ENCODE measurements around the gene RASA3. TPM values are rescaled to one million over a fixed set of nuclear protein-coding genes. Genes with fewer than 3 reads are reported as not detected.
"Not testable (repeated sequence)": the region's sequence is repeated elsewhere in the genome, so short reads cannot be mapped to it uniquely, and the experiment has no call there.

Gene RASA3, protein sequence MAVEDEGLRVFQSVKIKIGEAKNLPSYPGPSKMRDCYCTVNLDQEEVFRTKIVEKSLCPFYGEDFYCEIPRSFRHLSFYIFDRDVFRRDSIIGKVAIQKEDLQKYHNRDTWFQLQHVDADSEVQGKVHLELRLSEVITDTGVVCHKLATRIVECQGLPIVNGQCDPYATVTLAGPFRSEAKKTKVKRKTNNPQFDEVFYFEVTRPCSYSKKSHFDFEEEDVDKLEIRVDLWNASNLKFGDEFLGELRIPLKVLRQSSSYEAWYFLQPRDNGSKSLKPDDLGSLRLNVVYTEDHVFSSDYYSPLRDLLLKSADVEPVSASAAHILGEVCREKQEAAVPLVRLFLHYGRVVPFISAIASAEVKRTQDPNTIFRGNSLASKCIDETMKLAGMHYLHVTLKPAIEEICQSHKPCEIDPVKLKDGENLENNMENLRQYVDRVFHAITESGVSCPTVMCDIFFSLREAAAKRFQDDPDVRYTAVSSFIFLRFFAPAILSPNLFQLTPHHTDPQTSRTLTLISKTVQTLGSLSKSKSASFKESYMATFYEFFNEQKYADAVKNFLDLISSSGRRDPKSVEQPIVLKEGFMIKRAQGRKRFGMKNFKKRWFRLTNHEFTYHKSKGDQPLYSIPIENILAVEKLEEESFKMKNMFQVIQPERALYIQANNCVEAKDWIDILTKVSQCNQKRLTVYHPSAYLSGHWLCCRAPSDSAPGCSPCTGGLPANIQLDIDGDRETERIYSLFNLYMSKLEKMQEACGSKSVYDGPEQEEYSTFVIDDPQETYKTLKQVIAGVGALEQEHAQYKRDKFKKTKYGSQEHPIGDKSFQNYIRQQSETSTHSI
- polyA plus RNA-seq (ENCODE audit: insufficient read length): 19.6 TPM

DNA sequence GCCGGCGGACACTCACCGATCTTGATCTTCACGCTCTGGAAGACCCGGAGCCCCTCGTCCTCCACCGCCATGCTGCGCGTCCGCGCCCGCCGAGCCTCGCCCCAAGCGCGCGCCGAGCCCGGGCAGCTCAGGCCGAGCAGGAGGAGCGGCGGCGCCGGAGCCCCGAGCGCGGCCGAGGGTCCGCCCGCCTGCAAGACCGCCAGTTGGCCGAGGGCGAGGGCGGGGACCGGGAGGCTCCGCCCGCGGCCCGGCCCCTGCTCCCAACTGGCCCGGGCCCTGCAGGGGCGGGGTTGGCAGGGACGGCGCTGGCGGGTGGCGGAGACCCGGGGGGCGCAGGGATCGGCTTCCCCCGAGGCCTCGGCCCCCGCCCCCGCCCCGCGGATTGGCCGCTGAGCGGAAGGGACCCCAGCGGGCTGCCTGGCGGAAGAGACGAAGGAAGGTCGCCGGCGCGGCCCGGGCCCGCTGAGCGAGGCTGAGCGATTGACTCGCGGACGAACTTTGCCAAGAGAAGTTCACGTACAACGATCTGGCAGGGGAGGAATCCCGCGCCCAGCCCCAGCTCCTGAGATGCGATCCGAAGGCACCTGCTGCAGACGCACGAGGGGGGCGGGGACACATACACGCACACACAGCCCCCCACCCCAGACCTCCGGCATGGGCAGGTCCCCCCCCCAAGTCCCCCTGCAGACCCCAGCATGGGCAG, at the start of gene RASA3:
RASA3 (minus strand) TSS at position 205 of the 703 bp plus-strand sequence; CDS start at position 71, 134 bp downstream.
- DNase-seq (ENCODE audit: low read depth): peak; percentile 58

DNA sequence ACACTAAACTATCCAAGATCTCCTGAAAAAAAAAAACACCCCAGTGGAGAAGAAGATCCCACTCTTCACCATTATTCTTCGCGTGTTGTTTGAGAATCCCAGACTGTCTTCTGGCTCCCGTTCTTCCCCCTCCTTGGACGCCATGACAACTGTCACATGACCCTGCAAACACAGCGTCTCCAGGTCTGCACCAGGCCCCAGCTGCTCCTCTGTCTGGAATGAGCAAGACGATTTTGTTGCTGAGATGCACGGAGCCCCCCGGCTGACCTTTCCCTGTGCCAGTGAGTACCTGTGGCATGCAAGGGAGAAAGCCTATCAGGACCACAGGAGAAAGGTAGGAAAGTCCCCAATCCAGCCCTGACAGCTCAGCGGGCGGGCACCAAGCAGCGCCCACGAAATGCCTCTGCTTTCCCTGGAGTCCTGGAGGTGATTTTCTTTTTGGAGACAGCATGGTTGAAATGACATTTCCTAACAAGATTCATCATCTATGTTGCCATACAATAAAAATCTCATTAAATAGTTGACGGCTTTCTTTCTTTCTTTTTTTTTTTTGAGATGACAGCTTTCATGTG, 46.8 kb upstream of the RASA3 start, which contains the start of gene CFAP97D2:
CFAP97D2 (plus strand) TSS at position 171 of the 572 bp plus-strand sequence; CDS start at position 245, 74 bp downstream.
- no peak for DNase-seq (ENCODE audit: low read depth)

DNA sequence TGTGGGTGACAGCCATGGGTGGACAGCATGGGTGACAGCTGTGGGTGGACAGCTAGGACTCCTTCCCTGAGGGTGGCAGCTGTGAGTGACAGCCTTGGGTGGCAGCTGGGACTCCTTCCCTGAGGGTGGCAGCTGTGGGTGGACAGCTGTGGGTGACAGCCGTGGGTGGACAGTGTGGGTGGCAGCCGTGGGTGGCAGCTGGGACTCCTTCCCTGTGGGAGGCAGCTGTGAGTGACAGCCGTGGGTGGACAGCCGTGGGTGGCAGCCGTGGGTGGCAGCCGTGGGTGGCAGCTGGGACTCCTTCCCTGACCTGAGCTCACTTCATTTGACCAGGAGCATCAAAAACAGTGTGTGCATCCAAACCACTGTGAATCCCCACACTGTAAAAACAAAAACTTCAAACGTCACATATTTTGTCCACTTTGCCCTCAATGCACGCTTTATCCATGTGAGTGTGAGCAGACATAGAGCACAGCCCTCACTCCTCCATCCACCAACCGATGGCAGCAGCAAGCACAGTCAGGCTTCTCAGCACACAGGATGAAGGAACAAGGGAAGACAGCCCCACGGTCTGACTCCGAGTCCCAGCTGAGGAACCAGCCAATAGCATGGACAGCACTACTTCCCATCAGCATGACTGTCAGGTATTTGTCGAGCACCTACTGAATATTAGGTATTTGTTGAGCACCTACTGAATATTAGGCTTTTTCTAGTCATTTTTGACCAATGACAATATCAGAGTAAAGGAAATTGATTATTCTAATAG, 45.0 kb upstream of the RASA3 start:
- DNase-seq (ENCODE audit: low read depth): no peak

DNA sequence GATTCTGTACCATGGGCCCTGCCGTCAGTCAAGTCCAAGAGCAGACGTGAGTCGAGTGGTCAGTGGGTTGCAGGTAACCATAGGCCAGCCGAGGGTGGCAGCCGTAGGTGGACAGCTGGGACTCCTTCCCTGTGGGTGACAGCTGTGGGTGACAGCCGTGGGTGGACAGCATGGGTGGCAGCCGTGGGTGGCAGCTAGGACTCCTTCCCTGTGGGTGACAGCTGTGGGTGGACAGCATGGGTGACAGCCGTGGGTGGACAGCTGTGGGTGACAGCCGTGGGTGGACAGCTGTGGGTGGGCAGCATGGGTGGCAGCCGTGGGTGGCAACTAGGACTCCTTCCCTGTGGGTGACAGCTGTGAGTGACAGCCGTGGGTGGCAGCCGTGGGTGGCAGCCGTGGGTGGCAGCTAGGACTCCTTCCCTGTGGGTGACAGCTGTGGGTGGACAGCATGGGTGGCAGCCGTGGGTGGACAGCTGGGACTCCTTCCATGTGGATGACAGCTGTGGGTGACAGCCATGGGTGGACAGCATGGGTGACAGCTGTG, 44.0 kb upstream of the RASA3 start:
- not testable (repeated sequence) for DNase-seq (ENCODE audit: low read depth)

DNA sequence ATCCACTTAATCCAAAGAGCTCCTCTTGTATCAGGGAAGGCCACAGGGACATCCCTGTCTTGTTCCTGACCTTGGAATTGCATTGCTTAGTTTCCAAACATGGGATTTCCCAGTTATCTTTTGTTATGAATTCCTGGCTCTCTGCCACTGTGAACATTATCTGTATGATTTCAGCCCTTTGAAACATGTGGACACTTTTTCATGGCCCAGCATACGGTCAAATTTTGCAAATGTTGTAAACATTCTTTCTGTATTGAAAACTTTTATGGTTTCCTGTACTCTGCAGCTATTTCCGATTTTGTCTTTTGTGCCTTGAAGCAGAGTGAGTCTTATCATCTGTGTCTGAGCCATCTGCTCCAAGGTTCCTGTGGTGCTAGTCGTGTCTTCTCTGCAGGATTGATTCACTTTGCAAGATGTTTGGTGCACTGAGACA, 42.1 kb upstream of the RASA3 start:
- DNase-seq (ENCODE audit: low read depth): no peak

DNA sequence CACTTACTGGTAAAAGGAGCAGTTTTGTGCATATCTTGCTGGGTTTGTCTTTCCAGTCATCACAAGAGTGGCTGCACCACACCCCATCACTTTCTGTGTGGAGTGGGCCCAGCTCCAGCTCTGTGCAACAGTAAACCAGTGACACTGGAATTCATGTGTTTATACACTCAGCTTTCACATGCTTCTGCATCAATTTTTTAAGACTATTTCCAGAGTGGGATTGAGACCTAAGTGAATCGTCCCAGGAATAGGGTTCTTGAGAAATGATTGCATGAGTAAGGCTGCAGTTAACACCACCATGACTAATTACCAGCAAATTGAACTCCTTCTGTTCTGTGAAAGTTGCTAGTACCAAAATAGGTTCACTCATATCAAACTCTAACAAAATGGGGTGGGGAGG, 41.3 kb upstream of the RASA3 start:
- DNase-seq (ENCODE audit: low read depth): no peak

DNA sequence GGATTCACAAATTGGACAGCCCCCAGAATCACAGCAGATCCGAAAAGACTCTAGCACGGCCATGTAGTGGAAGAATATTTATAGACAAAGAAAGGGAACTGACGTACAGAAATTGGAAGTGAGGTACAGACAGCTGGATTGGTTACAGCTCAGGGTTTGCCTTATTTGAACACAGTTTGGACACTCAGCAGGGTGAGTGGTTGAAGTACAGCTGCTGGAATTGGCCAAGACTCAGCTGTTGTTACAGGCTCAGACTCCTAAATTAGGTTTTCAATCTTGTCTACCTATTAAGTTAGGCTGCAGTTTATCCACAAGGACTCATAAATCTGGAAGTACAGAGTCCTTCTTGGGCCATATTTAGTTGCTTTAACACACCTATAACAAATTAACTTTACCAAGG, 40.8 kb upstream of the RASA3 start:
- no peak for DNase-seq (ENCODE audit: low read depth)

DNA sequence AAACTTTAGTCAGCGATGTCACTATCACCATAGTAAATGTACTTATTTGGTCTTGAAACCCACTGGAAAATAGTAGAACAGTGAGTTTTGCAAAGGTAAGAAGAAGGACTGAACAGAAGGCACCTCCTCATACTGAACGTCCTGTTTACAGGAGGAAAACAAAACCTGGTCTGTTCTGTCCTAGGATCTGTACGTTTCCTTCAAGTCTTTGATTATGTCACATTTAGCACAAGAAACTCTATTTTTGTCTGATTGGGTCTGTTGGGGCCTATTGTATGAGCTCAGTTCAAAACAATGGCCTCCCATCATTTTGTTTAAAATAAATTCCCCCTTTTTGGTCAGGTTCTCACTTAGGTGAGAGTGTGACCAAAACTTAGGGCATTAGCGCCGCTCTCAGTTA, 35.5 kb upstream of the RASA3 start:
- DNase-seq (ENCODE audit: low read depth): no peak

DNA sequence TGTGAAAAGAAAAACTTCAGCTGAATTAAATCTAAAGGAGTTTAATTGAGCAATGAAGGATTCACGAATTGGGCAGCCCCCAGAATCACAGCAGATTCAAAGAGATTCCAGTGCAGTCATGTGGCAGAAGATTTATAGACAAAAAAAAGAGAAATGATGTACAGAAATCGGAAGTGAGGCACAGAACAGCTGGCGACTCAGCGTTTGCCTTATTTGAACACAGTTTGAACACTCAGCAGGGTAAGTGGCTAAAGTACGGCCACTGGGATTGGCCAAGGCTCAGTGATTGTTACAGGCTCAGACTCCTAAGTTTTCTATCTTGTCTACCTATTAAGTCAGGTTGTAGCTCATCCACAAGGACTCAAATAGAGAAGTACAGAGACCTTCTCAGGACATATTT, 35.0 kb upstream of the RASA3 start:
- DNase-seq (ENCODE audit: low read depth): no peak

DNA sequence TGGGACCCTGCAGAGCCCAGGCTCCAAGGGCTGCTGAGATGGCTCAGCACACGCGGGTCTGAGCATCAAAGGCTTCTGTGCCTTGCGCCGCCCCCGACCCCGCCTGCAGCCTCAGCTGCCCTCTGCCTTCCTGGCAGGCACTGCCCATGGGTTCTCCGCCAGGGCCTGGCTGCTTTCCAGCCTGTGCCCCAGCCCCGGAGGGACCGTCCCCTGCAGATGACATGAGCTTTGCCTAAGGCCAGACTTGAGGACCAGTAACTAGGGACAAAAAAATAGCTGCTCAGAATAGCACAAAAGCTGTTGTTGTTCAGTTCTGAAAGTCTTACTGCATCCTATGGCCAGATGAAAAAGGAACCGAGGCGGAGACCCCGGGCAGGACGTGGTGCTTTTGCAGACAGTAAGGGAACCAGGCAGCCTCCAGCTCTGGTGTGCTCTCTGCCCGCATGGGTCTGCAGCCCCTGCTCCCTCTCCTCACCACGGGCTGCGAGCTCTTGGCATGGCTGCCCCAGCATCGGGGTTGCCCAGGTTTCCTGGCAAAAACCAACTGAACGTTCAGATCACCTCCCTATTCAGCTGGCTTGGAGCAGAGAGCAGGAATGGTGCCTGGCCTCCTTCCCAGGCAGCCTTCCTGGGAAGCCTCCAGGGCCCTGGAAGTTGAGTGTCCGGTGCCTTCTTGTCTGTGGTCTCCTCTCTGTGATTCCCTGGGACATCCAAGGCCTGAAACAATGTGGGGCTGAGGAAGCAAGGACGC, 34.1 kb upstream of the RASA3 start:
- DNase-seq (ENCODE audit: low read depth): no peak

DNA sequence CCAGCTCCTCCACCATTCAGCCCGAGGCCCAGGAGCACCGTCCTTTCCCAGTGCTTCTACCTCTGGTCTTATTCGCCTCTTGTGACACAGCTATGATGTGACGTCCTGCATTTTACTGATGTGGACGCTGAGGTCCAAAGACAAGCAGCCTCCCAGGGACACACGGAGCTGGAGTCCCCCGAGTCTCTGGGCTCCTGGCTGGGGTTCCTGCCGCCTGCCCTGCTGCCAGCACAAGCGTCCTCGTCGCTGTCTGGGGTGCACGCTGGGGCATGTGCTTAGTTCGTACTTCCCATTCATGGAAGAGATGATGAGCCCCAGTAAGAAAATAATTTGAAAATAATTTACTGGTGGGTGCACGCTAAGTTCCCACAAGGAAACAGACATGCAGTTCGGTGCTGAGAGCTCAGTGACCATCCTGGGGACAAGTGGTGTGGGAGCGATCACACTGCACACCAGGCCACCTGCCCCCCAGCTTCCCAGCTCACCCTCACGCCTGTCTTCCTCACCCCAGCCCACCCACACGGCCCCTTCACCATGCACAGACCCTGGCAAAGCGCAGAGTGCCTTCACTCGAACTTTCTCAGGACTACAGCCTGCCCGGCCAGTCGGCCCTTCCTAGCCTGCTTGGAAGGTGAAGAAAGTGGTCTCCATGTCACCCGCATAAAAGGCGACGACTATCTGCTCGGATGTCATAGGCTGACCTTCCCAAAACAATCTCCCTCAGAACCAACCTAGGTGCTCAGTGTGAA, 32.4 kb upstream of the RASA3 start:
- DNase-seq (ENCODE audit: low read depth): no peak

DNA sequence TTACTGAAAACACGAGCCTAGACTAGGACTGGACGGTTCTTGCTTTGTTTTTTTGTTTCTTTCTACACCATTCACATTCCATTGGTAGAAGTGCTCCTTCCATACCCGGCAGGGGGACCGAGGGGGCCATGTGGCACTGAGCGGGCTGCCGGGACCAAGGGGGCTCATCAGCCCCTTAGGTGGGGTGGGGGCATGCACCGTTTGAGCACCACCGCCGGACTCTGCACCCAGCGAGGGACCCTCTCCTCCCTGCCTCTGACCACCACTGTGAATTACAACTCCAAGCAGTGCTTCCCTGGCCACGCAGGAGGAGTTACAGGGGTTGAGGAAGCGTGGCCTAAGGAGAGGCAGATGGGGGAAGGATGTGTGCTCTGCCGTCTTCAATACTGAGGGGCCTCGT, 31.6 kb upstream of the RASA3 start:
- DNase-seq (ENCODE audit: low read depth): no peak

DNA sequence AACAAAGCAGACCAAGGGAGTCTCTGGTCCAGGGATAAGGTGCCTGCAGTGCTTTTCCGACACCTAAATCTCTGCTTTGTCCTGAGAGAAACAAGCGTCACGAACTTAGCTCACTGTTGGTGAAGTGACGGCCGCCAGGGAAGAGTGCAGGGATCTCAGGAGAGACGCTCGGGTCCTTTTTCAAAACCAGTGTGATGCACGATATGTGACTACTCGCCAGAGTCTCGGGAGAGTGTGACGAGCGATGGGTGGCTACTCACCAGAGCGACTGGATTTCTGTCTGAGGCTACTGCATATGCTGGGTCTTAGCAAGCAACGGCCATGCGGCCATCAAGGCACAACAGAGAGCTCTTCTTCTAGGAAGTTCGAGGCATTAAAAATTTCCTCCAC, 30.1 kb upstream of the RASA3 start:
- no peak for DNase-seq (ENCODE audit: low read depth)

DNA sequence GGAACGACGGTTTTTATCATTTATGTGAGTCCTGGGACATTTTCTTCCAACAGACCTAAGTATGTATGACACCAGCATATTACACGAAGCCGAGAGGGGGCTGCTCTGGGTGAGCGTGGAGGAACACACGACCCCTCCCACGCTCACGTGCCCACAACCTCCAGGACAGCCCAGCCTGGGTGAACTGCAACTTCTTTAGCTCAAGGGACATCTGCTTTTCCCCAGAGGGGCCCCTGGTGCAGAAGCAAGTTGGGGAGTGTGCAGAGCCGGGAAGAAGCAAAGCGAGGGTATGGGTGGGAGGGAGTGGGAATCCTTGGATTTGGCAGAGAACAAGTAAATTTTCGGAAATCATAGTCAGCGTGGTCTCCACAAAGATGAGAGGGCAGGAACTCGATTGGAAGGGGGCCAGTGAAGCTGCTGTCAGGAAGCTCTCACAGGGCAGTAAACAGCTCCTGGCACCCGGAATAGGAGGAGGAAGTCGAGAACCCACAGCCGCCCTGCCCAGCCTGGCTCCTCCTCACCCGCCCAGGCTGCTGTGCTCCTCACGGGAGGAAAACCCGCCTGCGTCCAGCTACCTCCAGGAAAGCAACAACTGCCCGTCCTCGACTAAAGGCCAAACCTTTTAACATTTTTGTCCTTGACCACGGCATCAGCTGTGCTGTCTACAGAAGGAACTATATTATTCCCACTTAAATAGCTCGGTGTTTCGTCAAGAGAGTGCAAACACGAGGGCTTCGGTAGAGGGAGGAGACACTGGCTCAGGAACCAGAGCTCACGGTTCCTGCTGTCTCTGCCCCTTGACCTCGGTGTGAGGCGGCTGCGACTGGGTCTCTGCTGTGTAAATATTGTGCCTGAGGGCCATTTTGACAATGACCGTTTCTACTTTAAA, 29.5 kb upstream of the RASA3 start:
- DNase-seq (ENCODE audit: low read depth): no peak

DNA sequence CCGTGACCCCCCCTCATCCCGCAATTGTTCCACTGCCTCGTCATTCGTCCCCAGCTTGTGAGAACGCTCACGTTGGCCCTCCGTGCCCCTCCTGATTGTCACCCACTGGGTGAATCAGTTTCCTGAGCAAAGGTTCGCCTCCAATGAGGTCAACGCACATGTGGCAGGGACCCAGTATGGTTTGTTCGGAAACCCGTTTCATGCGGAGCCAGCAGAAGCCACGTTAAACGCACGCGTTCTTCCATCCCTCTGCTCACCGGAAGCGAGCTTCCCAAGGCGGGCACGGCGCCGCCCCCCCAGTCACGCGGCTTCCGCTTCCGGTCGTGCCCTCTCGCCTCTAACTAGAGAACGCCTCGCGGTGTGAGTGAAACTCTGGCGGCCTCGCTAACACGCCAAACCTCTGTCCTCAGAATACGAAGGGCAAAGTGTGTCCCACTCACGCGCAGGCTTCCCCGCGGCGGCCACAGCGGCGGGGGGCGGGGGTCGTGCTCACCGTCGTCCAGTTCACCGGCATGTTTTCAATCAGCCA, 28.7 kb upstream of the RASA3 start:
- no peak for DNase-seq (ENCODE audit: low read depth)

DNA sequence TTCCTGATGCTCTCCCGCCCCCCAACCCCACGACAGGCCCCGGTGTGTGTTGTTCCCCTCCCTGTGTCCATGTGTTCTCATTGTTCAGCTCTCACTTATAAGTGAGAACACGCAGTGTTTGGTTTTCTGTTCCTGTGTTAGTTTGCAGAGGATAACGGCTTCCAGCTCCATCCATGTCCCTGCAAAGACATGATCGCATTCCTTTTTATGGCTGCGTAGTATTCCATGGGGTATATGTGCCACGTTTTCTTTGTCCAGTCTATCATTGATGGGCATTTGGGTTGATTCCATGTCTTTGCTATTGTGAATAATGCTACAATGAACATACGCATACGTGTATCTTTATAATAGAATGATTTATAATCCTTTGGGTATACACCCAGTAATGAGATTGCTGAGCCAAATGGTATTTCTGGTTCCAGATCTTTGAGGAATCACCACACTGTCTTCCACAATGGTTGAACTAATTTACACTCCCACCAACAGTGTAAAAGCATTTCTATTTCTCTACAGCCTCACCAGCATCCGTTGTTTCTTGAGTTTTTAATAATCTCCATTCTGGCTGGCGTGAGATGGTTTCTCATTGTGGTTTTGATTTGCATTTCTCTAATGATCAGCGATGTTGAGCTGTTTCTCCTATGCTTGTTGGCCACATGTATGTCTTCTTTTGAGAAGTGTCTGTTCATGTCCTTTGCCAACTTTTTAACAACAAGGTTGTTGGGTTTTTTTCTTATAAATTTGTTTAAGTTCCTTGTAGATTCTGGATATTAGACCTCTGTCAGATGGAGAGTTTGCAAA, 26.6 kb upstream of the RASA3 start:
- not testable (repeated sequence) for DNase-seq (ENCODE audit: low read depth)

DNA sequence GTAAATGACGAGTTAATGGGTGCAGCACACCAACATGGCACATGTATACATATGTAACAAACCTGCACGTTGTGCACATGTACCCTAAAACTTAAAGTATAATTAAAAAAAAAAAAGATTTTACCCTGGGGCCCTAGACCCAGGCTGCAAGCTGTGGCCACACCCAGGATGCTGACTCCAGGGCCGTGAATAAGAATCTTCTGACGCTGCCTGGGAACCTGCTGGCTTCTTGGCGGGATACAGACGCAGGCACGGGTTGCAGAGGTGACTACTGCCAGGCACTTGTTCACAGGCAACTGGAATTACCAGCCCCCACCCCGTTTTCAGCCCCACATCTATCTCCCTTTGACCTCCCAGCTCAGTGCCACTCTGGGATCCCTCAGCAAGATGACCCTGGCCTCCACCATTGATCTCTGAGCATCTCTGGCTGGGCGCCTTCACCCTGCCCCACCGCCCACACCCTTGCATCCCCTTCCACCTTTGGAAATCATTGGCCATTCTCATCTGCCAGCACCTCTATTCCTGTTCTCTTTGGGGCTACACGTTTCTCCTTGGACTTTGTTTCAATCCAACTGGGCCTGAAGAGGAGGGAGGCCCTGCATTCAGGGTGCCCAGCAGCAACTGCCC, 25.6 kb upstream of the RASA3 start:
- no peak for DNase-seq (ENCODE audit: low read depth)

Measured in forelimb muscle (tissue), 1 donor.